Osteoblast (primary cell): Measurements from ENCODE around the gene TIMM8A. TPM values are rescaled to one million over a fixed set of nuclear protein-coding genes. Genes with fewer than 3 reads are reported as not detected.

Experiments
- DNase-seq: peaks from one replicate; pipeline ENCODE4 v3.0.0; 2011; ENCODE audit warnings: low spot score, mixed read lengths; ENCODE audit not compliant: insufficient read length; ENCODE audit errors: missing footprints
- H2AFZ ChIP-seq: 2 replicates; pipeline ENCODE4 v1.6.0; 2011; ENCODE audit warnings: mild to moderate bottlenecking, low read length
- H3K27ac ChIP-seq: 2 replicates; pipeline ENCODE4 v1.5.1; 2011; ENCODE audit warnings: mild to moderate bottlenecking, low read depth, low read length, moderate library complexity
- H3K27me3 ChIP-seq: 2 replicates; pipeline ENCODE4 v1.6.0; 2012; ENCODE audit warnings: mild to moderate bottlenecking, control low read depth, inconsistent platforms, low read length, moderate library complexity; ENCODE audit not compliant: insufficient read depth
- H3K36me3 ChIP-seq: 2 replicates; pipeline ENCODE4 v1.5.1; 2011; ENCODE audit warnings: mild to moderate bottlenecking, low read length, control low read depth, moderate library complexity; ENCODE audit not compliant: insufficient read depth
- H3K4me1 ChIP-seq: 2 replicates; pipeline ENCODE4 v1.5.1; 2011; ENCODE audit warnings: mild to moderate bottlenecking, low read length, control low read depth, moderate library complexity; ENCODE audit not compliant: insufficient read depth
- H3K4me2 ChIP-seq: 2 replicates; pipeline ENCODE4 v1.6.0; 2011; ENCODE audit warnings: mild to moderate bottlenecking, low read length; ENCODE audit not compliant: insufficient read depth
- H3K4me3 ChIP-seq: fragments of 200-600 bp; sonication (generic); 3 replicates; pipeline ENCODE4 v1.5.1; 2012; ENCODE audit warnings: mild to moderate bottlenecking, low read length, inconsistent platforms; ENCODE audit not compliant: insufficient read depth
- H3K79me2 ChIP-seq: 2 replicates; pipeline ENCODE4 v1.6.0; 2012; ENCODE audit warnings: mild to moderate bottlenecking, low read length, control low read depth, inconsistent platforms; ENCODE audit not compliant: insufficient read depth
- H3K9me3 ChIP-seq: 2 replicates; pipeline ENCODE4 v1.5.1; 2011; ENCODE audit warnings: low read depth, low read length, control low read depth
- H4K20me1 ChIP-seq: 2 replicates; pipeline ENCODE4 v1.6.0; 2012; ENCODE audit warnings: mild to moderate bottlenecking, low read length, control low read depth; ENCODE audit not compliant: insufficient read depth
- total RNA-seq: library from RNA; depleted of rRNA; stranded (reverse); fragments of >200 nt; gene quantifications from 2 replicates; pipeline ENCODE4 v1.2.3, GENCODE V29; 2012
- TF ChIP-seq, protein P1 (sequence below): IDR thresholded peaks from 2 replicates; pipeline ENCODE4 v1.5.1; 2011; ENCODE audit warnings: mild to moderate bottlenecking, low read depth, low read length, moderate library complexity; ENCODE audit errors: extremely low read depth

TIMM8A gene
- total RNA-seq, 1 donor: 2.9 TPM

DNA sequence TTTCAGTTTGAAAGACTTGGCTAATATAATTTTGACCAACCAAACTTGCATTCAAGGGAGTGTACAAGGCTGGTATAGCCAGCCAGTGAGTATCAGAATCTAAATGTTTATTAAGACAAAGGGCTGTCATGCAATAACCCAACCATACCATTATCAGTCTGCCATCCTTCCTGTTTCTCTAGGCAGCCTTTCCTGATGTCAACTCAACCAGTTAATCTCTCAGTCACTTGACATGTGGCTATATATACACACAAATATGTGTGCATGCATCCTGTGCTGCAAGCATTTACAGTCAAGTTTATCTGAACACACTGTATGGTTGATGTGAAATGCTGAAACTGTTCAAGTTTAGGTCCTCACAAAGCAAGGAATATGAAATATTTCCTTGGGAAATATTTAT, 20.3 kb upstream of the TIMM8A start:
- no peak overlapping the region for H3K4me3 ChIP-seq
- TF ChIP-seq, protein P1, sequence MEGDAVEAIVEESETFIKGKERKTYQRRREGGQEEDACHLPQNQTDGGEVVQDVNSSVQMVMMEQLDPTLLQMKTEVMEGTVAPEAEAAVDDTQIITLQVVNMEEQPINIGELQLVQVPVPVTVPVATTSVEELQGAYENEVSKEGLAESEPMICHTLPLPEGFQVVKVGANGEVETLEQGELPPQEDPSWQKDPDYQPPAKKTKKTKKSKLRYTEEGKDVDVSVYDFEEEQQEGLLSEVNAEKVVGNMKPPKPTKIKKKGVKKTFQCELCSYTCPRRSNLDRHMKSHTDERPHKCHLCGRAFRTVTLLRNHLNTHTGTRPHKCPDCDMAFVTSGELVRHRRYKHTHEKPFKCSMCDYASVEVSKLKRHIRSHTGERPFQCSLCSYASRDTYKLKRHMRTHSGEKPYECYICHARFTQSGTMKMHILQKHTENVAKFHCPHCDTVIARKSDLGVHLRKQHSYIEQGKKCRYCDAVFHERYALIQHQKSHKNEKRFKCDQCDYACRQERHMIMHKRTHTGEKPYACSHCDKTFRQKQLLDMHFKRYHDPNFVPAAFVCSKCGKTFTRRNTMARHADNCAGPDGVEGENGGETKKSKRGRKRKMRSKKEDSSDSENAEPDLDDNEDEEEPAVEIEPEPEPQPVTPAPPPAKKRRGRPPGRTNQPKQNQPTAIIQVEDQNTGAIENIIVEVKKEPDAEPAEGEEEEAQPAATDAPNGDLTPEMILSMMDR: no peak
- no peaks in the 10 kb centered on the region for H4K20me1 ChIP-seq
- no peaks in the 10 kb centered on the region for H3K9me3 ChIP-seq
- no peak overlapping the region for H2AFZ ChIP-seq
- DNase-seq: no peak
- no peaks in the 10 kb centered on the region for H3K4me1 ChIP-seq
- H3K27ac ChIP-seq: no peak overlapping the region
- no peaks in the 10 kb centered on the region for H3K36me3 ChIP-seq
- no peak overlapping the region for H3K4me2 ChIP-seq
- no peaks in the 10 kb centered on the region for H3K79me2 ChIP-seq
- no peaks in the 10 kb centered on the region for H3K27me3 ChIP-seq

DNA sequence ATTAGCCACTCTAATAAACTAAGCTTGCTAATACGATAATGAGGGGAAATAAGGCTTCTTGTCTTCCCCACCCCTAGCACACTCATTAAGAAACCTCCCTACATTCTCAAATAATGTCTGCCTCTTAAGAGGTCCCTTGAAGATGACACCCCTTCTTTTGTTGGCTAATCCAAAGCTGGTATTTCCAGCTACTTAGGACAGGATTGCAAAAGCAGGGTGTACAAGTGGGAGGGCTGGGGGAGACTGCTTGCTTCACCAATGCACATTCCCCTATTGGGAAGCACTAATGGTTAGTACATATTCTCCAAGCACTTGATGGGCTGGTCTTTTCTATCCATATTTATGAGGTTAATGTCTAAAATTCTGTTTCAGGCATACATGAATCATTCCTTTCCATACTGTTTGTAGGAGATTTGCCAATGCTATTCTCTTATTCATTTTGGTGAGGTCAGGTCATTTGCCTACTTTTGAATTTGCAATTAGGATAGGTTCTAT, 16.8 kb upstream of the TIMM8A start:
- no peaks in the 10 kb centered on the region for H3K36me3 ChIP-seq
- DNase-seq: no peak
- TF ChIP-seq, protein P1: no peak
- no peak overlapping the region for H2AFZ ChIP-seq
- no peak overlapping the region for H3K27ac ChIP-seq
- no peak overlapping the region for H3K4me3 ChIP-seq
- H4K20me1 ChIP-seq: no peaks in the 10 kb centered on the region
- no peak overlapping the region for H3K4me2 ChIP-seq
- no peaks in the 10 kb centered on the region for H3K4me1 ChIP-seq
- H3K27me3 ChIP-seq: peaks cover 9% of the 10 kb centered on the region
- no peaks in the 10 kb centered on the region for H3K9me3 ChIP-seq
- H3K79me2 ChIP-seq: no peaks in the 10 kb centered on the region

DNA sequence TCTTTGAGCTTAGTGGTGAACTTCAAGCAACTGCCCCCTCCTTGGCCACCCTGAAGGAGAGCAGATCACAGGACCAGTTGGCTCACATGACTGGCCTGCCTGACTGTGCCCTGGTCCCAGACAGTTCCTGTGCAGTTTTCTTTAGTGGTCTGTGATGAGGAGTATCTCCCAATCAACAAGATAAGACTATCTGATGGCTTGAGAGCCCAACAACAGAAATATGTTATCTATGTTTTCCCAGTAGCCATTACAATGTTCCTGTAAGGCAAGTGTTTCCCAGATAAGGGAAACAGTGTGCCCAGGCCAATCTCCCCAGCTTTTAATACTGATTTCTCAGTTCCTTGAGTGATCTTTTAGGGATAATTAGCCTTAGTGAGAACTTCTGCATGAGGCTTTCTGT, 14.2 kb upstream of the TIMM8A start:
- TF ChIP-seq, protein P1: no peak
- Histone ChIP-seq H2AFZ (no peak overlapping the region), H3K4me3 (no peak overlapping the region), H3K9me3 (no peaks in the 10 kb centered on the region), H3K4me1 (no peaks in the 10 kb centered on the region), H3K27ac (no peak overlapping the region), H4K20me1 (no peaks in the 10 kb centered on the region), H3K27me3 (peaks cover 9% of the 10 kb centered on the region), H3K4me2 (no peak overlapping the region), H3K79me2 (no peaks in the 10 kb centered on the region), H3K36me3 (no peaks in the 10 kb centered on the region)
- DNase-seq: no peak

DNA sequence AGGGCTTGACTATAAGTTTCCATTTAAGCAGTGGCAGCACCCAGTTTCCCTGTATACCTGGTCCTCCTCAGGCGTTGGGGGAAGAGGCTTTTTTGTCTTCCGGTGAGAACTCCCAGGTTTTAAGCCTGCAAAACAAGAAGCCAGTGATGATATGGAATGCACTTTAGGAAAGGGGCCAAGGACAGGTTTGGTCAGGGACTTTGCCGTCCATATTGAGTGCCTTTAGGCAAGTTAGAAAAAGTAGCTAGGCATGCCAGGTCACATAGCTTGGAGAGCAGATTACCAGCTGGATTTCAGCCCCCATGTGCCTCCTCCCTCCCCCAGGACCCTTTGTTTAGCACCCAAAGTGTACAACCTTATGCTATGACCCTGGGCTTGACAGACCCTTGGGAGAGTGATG, 13.6 kb upstream of the TIMM8A start:
- H2AFZ ChIP-seq: no peak overlapping the region

More for the DNA sequence above, 13.6 kb upstream of the TIMM8A start:
- Histone ChIP-seq H3K9me3 (no peaks in the 10 kb centered on the region), H4K20me1 (no peaks in the 10 kb centered on the region), H3K4me2 (no peak overlapping the region), H3K27ac (no peak overlapping the region), H3K36me3 (no peaks in the 10 kb centered on the region), H3K4me3 (no peak overlapping the region), H3K27me3 (peaks cover 9% of the 10 kb centered on the region), H3K4me1 (no peaks in the 10 kb centered on the region), H3K79me2 (no peaks in the 10 kb centered on the region)
- TF ChIP-seq, protein P1: no peak
- DNase-seq: no peak
